ENCODE measurements around the gene MROH9.
"Not testable (repeated sequence)": the region's sequence is repeated elsewhere in the genome, so short reads cannot be mapped to it uniquely, and the experiment has no call there.

MROH9 gene, protein sequence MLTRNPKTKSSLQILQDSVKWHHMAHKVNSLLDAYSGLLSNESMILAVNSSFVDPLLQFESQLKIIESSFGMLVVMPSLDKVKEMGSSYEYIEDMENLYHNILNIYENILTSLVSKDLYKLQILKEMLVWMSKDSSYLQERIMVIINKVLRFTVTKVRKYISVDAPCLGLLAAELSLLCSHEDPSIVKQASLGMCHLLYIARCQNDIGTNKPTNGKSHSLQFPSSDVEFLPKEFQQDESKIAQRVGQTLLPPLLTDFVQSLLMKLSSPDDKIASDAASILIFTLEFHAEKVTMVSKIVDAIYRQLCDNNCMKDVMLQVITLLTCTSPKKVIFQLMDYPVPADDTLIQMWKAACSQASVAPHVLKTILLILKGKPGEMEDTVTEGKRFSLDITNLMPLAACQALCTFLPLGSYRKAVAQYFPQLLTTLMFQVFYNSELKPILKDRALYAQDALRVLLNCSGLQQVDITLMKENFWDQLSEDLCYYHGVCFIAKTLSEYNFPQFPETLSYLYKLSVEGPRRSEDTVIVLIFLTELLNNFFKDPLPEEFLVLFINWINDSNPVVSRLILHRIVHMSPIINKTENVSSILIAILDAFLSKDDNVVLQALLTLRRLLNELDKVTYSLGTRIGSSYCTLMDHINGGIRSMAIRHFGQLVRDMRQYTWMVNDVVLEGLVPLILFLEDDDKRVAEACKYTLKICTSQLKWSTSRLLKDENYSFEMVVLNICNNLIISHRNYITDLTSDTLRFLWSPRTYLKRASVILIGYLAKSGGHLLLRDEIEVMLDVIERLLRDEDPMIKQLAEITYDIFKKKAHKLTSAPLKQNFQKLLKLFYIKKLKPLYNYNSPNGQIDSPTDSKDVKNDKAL

DNA sequence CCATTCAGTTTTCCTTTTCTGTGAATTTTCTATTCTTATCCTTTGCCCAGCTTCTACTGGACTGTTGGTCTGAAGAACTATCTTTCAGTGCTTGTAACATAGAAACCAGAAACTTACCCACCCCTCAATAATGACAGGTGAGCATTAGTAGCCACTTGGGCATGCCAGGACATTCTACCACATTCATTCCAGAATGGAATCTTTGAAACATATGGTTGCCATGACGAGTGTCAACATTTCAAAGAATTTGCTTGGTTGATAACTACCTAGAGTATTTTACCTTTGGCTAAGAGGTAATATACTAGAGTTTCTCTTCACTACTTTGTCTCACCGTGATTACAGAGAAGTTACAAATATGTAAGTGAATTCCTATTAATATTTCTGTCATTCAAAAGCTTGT, at the start of gene MROH9:
MROH9 (plus strand) TSS at position 304 of the 400 bp plus-strand sequence. CDS start 10,023 bp downstream, outside the sequence.
- DNase-seq, result no peak

DNA sequence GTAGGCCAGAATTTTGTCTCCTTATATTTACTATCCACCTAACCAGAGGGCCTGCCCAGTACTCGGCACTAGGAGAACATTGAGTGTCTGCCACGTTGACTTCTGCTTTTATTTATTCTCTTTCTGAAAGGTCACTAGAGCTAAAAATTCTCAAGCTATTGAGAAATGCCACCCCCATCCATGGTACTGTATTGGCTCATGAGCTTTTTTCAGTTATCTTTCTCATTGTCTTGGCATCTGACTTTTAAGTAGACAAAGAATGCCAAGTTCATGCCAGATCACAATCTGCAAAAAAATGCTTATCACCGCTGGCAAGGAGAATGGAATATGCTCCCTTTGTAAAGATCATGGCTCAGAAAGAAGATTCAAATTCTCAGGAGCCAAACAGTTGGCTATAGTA, 49.8 kb upstream of the MROH9 start:
- DNase-seq, result no peak

GRCh38 chr1:170886460-170886859, 48.9 kb upstream of the MROH9 start:
- DNase-seq, result no peak

DNA sequence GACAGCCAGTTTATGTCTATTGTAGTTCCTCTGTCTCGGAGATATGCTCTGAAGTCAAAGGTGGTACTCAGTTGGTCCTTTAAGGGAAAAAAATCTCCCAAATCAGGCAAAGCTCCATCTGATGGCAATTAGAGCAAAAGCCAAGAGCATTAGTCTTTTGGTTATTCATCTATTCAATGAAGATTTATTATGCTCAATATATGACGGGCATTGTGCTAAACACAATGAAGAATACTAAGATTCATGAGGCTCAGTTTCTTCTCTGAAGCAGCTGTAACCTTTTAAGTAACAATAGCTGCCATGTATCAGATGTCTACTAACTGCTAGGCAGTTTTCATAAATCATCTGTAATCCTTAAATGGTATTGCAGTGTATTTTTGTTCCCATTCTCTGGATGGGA, 47.6 kb upstream of the MROH9 start:
- DNase-seq, result no peak

DNA sequence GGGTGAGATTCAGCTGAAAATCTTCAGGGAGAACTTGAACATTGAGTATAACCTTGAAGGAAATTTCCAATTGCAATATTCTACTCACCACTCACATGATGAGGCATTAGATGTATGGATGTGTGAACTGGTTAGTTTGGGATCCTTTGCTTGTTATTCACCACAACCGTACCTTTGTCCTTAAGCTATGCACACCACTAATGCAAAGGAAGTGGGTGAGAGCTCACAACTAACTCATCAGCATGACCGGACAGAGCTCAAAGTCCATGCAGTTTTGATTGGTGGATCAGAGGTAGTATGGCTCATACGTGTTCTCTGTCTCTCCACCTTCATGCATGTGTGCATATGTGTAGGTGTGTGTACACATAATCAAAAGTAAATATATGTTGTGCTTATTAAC, 43.5 kb upstream of the MROH9 start:
- no peak for DNase-seq

GRCh38 chr1:170893655-170894297, 41.6 kb upstream of the MROH9 start:
- no peak for DNase-seq

GRCh38 chr1:170903961-170904360, 31.4 kb upstream of the MROH9 start:
- DNase-seq, result no peak

DNA sequence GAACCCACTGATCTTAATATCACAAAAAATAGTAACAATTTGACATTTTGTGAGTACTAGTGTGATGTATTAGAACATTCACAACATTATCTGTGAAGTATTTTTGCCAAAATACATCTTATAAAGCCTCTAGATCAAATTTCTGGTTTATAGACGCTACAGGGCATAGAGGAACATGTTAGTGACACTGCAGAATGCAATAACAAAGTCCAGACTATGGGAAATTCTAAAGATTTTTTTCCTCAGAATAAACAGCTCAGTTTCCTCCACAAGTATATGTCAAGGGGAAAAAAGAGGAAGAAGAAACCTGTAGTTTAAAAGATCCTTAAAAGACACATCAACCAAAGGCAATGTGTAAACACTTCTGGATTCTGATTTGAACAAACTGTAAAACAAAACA, 26.4 kb upstream of the MROH9 start:
- DNase-seq, result no peak

DNA sequence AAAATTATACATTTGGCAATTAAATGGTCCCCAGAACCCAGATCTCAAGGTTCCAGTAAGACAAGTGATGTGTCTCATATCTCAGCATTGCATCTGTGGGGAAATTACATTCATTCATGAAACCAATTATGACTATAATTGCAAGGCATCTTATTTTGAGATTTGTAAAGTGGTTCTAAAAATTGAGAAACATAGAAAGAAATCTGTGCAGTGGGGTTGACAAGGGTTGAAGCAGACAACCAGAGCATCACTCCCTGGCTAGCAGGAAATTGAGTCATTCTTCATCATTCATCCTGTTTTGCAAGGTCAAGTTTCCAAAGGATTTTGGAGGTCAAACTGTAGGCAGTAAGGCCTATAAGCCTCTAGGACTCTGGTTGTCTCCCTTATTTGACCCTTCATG, 25.1 kb upstream of the MROH9 start:
- DNase-seq, result no peak

DNA sequence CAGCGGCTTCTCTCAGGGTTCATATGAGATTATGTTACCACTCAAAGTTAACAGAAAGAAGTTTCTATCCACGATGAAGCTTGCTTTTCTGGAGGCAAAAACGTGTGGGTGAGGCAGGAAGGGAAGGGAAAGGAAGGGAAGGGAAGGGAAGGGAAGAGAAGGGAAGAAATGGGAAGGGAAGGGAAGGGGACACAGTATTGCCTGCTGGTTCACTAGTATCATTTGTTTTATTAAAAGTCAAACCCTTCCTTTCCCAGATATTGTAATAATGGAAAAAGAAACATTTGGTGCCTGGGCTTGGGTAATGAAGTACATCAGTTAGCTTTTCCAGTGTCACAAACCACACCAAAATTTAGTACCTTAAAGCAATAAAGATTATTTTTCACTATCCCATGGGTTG, 18.0 kb upstream of the MROH9 start:
- DNase-seq, result no peak

- not testable (repeated sequence) for DNase-seq
Measured at GRCh38 chr1:170924656-170925055, 10.7 kb upstream of the MROH9 start.

GRCh38 chr1:170927955-170928840, 7.1 kb upstream of the MROH9 start:
- DNase-seq, result no peak

DNA sequence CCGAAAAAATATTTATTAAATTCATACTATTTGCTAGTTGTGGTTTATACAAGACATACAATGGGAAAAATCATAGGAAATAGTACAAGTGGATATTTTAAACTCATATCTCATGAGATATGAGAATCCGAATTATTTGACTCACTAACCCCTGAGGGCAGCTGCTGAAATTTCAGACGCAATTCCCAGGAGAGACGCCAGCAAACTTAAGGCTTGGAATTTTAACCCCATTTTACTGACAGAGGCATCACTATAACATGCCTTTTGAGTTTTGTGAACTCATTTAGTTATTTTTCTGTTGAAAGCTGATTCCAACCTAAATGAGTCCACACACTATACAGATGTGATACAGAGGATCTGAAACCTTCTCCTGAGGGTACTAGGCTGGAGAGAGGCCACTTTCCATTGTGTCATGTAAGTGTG, 5.9 kb upstream of the MROH9 start:
- DNase-seq, result no peak

DNA sequence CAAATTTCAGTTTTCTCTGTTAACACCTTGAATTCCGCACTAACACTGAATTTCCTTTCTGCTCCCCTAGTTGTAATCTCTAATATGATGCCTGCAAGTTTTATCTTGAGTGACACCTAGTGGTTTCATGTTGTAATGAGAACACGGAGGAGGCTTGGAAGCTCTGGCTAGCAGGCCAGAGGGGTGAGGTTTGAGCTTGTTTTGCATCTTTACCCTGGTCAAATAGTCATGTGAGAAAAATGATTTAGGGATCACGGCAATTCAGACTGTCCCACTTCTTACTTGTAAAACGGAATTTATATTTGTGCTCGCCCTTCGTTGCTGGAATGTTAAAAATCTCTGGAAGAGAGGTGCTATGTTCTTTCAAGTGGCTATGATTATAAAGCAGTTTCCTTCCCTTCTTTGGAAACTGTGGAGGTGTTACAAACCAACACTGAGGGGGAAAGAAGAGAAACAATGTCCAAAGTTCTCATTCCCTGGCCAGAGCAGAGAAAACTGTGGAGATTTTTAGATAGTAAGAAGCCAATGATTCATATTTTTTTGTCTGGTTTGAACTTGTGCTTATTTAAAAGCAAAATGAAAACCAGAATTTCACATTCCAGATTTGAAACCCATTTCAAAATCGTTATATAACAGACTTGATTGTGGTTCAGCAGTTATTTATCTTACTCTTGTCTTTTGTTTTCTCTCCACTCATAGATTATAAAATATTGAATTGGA, 5.3 kb upstream of the MROH9 start:
- no peak for DNase-seq

DNA sequence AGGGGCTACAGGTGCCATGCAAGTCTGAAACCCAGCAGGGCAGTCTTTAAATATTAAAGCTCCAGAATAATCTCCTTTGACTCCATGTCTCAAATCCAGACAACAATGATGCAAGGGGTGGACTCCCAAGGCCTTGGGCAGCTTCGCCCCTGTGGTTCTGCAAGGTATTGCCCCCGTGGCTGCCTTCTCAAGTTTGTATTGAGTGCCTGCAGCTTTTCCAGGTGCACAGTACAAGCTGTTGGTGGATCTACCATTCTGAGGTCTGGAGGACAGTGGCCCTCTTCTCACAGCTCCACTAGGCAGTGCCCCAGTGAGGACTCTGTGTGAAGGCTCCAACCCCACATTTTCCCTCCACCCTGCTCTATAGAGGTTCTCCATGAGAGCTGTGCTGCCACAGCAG, 3.7 kb upstream of the MROH9 start:
- no peak for DNase-seq

GRCh38 chr1:170932236-170932635, 3.1 kb upstream of the MROH9 start:
- DNase-seq, result no peak

DNA sequence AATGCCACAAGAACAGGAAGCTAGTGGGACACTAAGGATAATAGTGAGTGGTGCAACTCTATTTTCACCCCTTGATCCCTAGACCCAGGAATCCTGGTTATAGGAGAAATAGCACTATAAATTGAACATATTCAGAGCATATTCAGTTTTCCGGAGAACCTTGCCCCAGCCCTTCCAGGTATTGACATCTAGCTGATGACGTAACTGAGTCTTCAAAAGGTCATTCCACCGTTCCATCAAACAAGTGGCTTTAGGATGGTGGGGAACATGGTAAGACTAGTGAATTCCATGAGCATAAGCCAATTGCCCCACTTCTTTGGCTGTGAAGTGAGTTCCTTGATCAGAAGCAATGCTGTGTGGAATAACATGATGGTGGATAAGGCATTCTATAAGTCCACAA, 2.9 kb downstream of the MROH9 start:
- DNase-seq, result no peak

DNA sequence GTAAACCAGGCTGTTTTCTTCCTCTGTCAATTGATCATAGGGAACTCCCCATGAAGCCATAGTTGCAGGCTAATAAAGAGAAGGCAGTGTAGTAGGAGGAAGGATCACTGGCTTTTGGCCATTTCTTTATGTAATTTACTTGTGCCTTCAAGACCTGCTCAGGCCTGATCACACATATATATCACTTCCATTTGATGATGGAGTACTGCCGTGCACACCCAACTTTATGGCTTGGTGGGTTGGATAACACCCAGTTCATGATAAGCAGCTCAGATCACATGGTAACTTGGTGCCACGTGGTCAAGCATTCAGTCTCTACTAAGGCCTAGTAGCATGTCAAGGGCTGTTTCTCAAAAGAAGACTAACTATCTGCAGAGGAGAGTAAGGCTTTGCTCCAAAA, 4.1 kb downstream of the MROH9 start:
- no peak for DNase-seq

GRCh38 chr1:170951744-170952143, 16.4 kb downstream of the MROH9 start:
- not testable (repeated sequence) for DNase-seq

GRCh38 chr1:170959385-170959784, 24.1 kb downstream of the MROH9 start:
- DNase-seq, result no peak

GRCh38 chr1:170964506-170964905, 29.2 kb downstream of the MROH9 start:
- no peak for DNase-seq

Data from activated naive CD4-positive, alpha-beta T cell treated with Interleukin-2 at 50 U/mL for 16 hours (primary cell).